NCI-H510A treated with DMSO at 0.1 percent for 48 hours (cell line): ENCODE results near the gene PHLPP2.
"Not testable (repeated sequence)": the region's sequence is repeated elsewhere in the genome, so short reads cannot be mapped to it uniquely, and the experiment has no call there.

Experiments used
- DNase-seq: peaks from one replicate; lab custom pipeline; 2025; lab: John Stamatoyannopoulos, UW

PHLPP2 gene

GRCh38 chr16:71614956-71615355 is 109.5 kb downstream of the PHLPP2 start:
- not testable (repeated sequence) for DNase-seq

- peak; percentile 74 for DNase-seq
These were observed 113.3 kb downstream of the PHLPP2 start for GRCh38 chr16:71610936-71611871.

GRCh38 chr16:71610447-71610846 is 114.1 kb downstream of the PHLPP2 start:
- no peak for DNase-seq

GRCh38 chr16:71609066-71609465 is 115.4 kb downstream of the PHLPP2 start:
- DNase-seq, result no peak

GRCh38 chr16:71600822-71601221 is 123.7 kb downstream of the PHLPP2 start:
- DNase-seq, result no peak

GRCh38 chr16:71598426-71598825 is 126.1 kb downstream of the PHLPP2 start:
- DNase-seq, result not testable (repeated sequence)

GRCh38 chr16:71595340-71595826 is 129.1 kb downstream of the PHLPP2 start:
- DNase-seq, result not testable (repeated sequence)
